ENCODE data around the gene FBXO7.

Gene FBXO7

DNA sequence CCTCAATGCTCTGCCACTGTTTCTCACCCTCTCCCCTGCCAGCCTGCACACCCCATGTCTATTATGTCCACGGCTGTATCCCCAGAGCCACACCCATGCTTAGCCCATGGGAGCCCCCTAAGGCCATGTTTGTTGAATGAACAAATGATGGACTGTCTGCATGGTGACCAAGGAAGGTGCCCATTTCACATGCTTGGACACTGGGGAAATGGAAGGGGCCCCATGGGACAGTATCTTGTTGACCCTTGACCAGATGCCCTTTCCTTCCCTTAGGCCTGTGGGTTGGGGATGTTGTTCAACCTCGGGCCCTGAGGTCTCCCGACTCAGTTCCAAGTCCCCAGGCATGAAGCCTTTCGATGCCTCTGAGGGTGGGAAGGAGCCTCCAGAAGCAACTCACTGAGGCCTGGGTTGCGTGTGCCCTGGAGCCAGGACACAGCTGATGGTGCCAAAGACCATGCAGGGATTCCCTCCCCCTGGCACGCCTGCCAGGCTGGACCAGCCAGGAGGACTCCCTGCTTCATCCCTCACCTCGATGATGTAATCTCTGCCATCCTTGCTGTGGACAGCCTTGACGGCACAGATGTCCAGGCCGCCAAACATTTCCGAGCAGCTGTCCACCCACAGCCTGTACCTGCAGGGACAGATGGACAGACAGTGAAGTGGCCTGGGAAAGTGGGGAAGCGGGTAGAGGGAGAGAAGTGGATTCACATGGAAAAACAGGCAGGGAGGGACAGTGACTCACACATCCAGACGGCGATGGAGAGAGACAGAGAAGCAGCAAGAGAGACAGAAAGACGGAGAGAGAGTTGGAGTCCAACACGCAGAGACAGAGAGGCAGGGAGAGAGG, 58.9 kb downstream of the FBXO7 start:
- no peak overlapping the region for H3K27ac ChIP-seq (replicated peaks)
- no peak for DNase-seq (ENCODE audit: low read depth in 1 of 2, low spot score in 1 of 2)
- H3K4me3 ChIP-seq (replicated peaks; ENCODE audit: insufficient read depth, low read length): no peak overlapping the region
- TF ChIP-seq POLR2AphosphoS5 (IDR thresholded peaks at IDR 0.05; ENCODE audit: low read depth) (no peak), GABPA (IDR thresholded peaks at IDR 0.05; ENCODE audit: low read depth) (no peak), CTCF (IDR thresholded peaks at IDR 0.05; ENCODE audit: insufficient read depth, low read length) (no peak), REST (IDR thresholded peaks at IDR 0.05; ENCODE audit: insufficient replicate concordance, low read depth) (no peak)
- peaks cover 5% of the 10 kb centered on the region for H3K27me3 ChIP-seq (ENCODE audit: insufficient read depth, poor library complexity, severe bottlenecking)

- TF ChIP-seq POLR2AphosphoS5 (IDR thresholded peaks at IDR 0.05; ENCODE audit: low read depth): no peak
- TF ChIP-seq SPI1 (IDR thresholded peaks at IDR 0.05; ENCODE audit: borderline replicate concordance, low read depth): no peak
- no peak for TF ChIP-seq CTCF (IDR thresholded peaks at IDR 0.05; ENCODE audit: insufficient read depth, low read length)
- no peak for TF ChIP-seq REST (IDR thresholded peaks at IDR 0.05; ENCODE audit: insufficient replicate concordance, low read depth)
- no peak for TF ChIP-seq GABPA (IDR thresholded peaks at IDR 0.05; ENCODE audit: low read depth)
- no peak overlapping the region for H3K27ac ChIP-seq (replicated peaks)
These were observed 59.9 kb downstream of the FBXO7 start for GRCh38 chr22:32534252-32535235.

GRCh38 chr22:32535531-32536190, 61.0 kb downstream of the FBXO7 start:
- no peak for TF ChIP-seq GABPA (IDR thresholded peaks at IDR 0.05; ENCODE audit: low read depth)
- TF ChIP-seq CTCF (IDR thresholded peaks at IDR 0.05; ENCODE audit: insufficient read depth, low read length): no peak
- no peak for TF ChIP-seq REST (IDR thresholded peaks at IDR 0.05; ENCODE audit: insufficient replicate concordance, low read depth)
- no peak for TF ChIP-seq POLR2AphosphoS5 (IDR thresholded peaks at IDR 0.05; ENCODE audit: low read depth)
- no peak for TF ChIP-seq SPI1 (IDR thresholded peaks at IDR 0.05; ENCODE audit: borderline replicate concordance, low read depth)
- DNase-seq (ENCODE audit: low read depth in 1 of 2, low spot score in 1 of 2): no peak
- peaks cover 5% of the 10 kb centered on the region for H3K27me3 ChIP-seq (ENCODE audit: insufficient read depth, poor library complexity, severe bottlenecking)
- no peak overlapping the region for H3K27ac ChIP-seq (replicated peaks)
- no peak overlapping the region for H3K4me3 ChIP-seq (replicated peaks; ENCODE audit: insufficient read depth, low read length)

More at GRCh38 chr22:32534252-32535235, 59.9 kb downstream of the FBXO7 start:
- DNase-seq (ENCODE audit: low read depth in 1 of 2, low spot score in 1 of 2): no peak
- Histone ChIP-seq H3K27me3 (ENCODE audit: insufficient read depth, poor library complexity, severe bottlenecking) (peaks cover 5% of the 10 kb centered on the region), H3K4me3 (replicated peaks; ENCODE audit: insufficient read depth, low read length) (no peak overlapping the region)

All from HL-60 (cell line).